Adrenal gland (tissue), 5 donors: ENCODE measurements around the gene USP22.

Source experiments
- CTCF ChIP-seq, 6 experiments: fragments of 450-650 bp in 4 of 6; fragments of 200-600 bp in 2 of 6; sonication (generic) in 1 of 6; IDR thresholded peaks; 1 replicate in 5 of 6; 2 replicates in 1 of 6; pipeline versions ENCODE4 v1.5.1 to v1.8.0; 2016 to 2021; ENCODE audit warnings: antibody characterized with exemption in 6 of 6, mild to moderate bottlenecking in 2 of 6, moderate library complexity in 1 of 6
- POLR2A ChIP-seq, 2 donors: fragments of 450-650 bp; IDR thresholded peaks; one replicate each; pipeline ENCODE4 v1.6.1; 2017; ENCODE audit warnings: antibody characterized with exemption in 2 of 2, mild to moderate bottlenecking in 2 of 2, moderate library complexity in 1 of 2
- donor health status: DM: no; HTN: no; CAD: no.

- TF ChIP-seq CTCF (IDR thresholded peaks at IDR 0.05) (no peak), POLR2A (IDR thresholded peaks at IDR 0.05) (no peak)
These were observed 33.4 kb upstream of the USP22 start for GRCh38 chr17:21076242-21076641.
